Activated T-cell treated with anti-CD3 and anti-CD28 coated beads, Interleukin-2, amount 50 U/mL, for 72 hours (primary cell): ENCODE data around the gene KCNIP4. TPM values are rescaled to one million over a fixed set of nuclear protein-coding genes. Genes with fewer than 3 reads are reported as not detected.
A peak's percentile ranks its signal among the peaks of the same experiment; 100 is the strongest.
"Not testable (repeated sequence)": the region's sequence is repeated elsewhere in the genome, so short reads cannot be mapped to it uniquely, and the experiment has no call there.

Experiments
- ATAC-seq, 2 donors: fragments of 150-1000 bp; cut with Tn5 transposase; replicated peaks in 1 of 2; 2 replicates each; pipeline ENCODE4 v1.10.0; 2021; ENCODE audit warnings: moderate library complexity in 2 of 2, mild to moderate bottlenecking in 1 of 2
- DNase-seq, 2 donors: peaks; one replicate each; pipeline ENCODE4 v3.0.0; 2021 to 2022; ENCODE audit warnings: mixed read lengths in 1 of 2
- H3K27ac Mint-ChIP-seq: one replicate; pipeline ENCODE4 v1.8.0; 2022; ENCODE audit warnings: mild to moderate bottlenecking, moderate library complexity, mixed read lengths
- H3K27me3 Mint-ChIP-seq: one replicate; pipeline ENCODE4 v1.8.0; 2022; ENCODE audit warnings: low read depth, mixed read lengths
- H3K36me3 Mint-ChIP-seq, 2 donors: one replicate each; pipeline ENCODE4 v1.8.0; 2022; ENCODE audit warnings: mixed read lengths in 2 of 2, mild to moderate bottlenecking in 1 of 2; ENCODE audit not compliant: insufficient read depth in 2 of 2
- H3K4me1 Mint-ChIP-seq: one replicate; pipeline ENCODE4 v1.8.0; 2022; ENCODE audit warnings: low read depth, mixed read lengths
- H3K4me3 Mint-ChIP-seq, 2 donors: one replicate each; pipeline ENCODE4 v1.8.0; 2022; ENCODE audit warnings: mild to moderate bottlenecking in 2 of 2, mixed read lengths in 2 of 2, moderate library complexity in 2 of 2
- H3K9me3 Mint-ChIP-seq, 2 donors: one replicate each; pipeline ENCODE4 v1.8.0; 2022; ENCODE audit warnings: mixed read lengths in 2 of 2
- total RNA-seq, 2 donors: library from RNA; stranded (reverse); gene quantifications; one replicate each; pipeline ENCODE4 v1.2.3, GENCODE V29; 2022

The KCNIP4 gene
- not detected for total RNA-seq

- peaks cover 2 to 3% of the 10 kb centered on the region in 2 donors for H3K9me3 Mint-ChIP-seq
- H3K27me3 Mint-ChIP-seq: peaks cover 43% of the 10 kb centered on the region
- no peak within 1 kb of the TSS for H3K27ac Mint-ChIP-seq
- DNase-seq (peak in 1 of 2 donors; percentile 3), ATAC-seq (peak; percentile 44 to 45)
- H3K4me3 Mint-ChIP-seq: no peak within 1 kb of the TSS
- no peaks in the 10 kb centered on the region for H3K4me1 Mint-ChIP-seq
- H3K36me3 Mint-ChIP-seq: peaks cover 2 to 3% of the 10 kb centered on the region in 2 donors
Observed at GRCh38 chr4:21948347-21949072, at the start of gene KCNIP4. Gene KCNIP4 (minus strand): TSS chr4:21948772.

GRCh38 chr4:21996618-21997017 lies 48.0 kb upstream of the KCNIP4 start:
- not testable (repeated sequence) for DNase-seq, H3K27ac Mint-ChIP-seq, H3K27me3 Mint-ChIP-seq, H3K4me3 Mint-ChIP-seq, ATAC-seq, H3K36me3 Mint-ChIP-seq, H3K4me1 Mint-ChIP-seq
- H3K9me3 Mint-ChIP-seq: peaks cover 5 to 15% of the 10 kb centered on the region in 2 donors

GRCh38 chr4:21992330-21992729 lies 43.8 kb upstream of the KCNIP4 start:
- no peaks in the 10 kb centered on the region for H3K27me3 Mint-ChIP-seq
- no peaks in the 10 kb centered on the region for H3K4me1 Mint-ChIP-seq
- no peaks in the 10 kb centered on the region for H3K36me3 Mint-ChIP-seq
- ATAC-seq (no peak), DNase-seq (no peak)
- no peak overlapping the region for H3K27ac Mint-ChIP-seq
- H3K9me3 Mint-ChIP-seq: peaks cover 0 to 10% of the 10 kb centered on the region in 2 donors
- no peak overlapping the region for H3K4me3 Mint-ChIP-seq

- H3K9me3 Mint-ChIP-seq: peaks cover 0 to 10% of the 10 kb centered on the region in 2 donors
- DNase-seq (no peak), ATAC-seq (no peak)
- H3K4me3 Mint-ChIP-seq: no peak overlapping the region
- H3K4me1 Mint-ChIP-seq: no peaks in the 10 kb centered on the region
- H3K27me3 Mint-ChIP-seq: no peaks in the 10 kb centered on the region
- H3K27ac Mint-ChIP-seq: no peak overlapping the region
- H3K36me3 Mint-ChIP-seq: no peaks in the 10 kb centered on the region
Observed at GRCh38 chr4:21991562-21991961, 43.0 kb upstream of the KCNIP4 start.

GRCh38 chr4:21991050-21991449 lies 42.5 kb upstream of the KCNIP4 start:
- ATAC-seq: no peak
- Mint-ChIP-seq H3K4me1 (no peaks in the 10 kb centered on the region), H3K9me3 (peaks cover 0 to 10% of the 10 kb centered on the region in 2 donors), H3K27me3 (no peaks in the 10 kb centered on the region), H3K36me3 (no peaks in the 10 kb centered on the region), H3K27ac (no peak overlapping the region), H3K4me3 (no peak overlapping the region)
- no peak for DNase-seq

- H3K4me1 Mint-ChIP-seq: no peaks in the 10 kb centered on the region
- no peak for ATAC-seq
- no peak overlapping the region for H3K4me3 Mint-ChIP-seq
- no peak overlapping the region for H3K27ac Mint-ChIP-seq
- DNase-seq: no peak
- no peaks in the 10 kb centered on the region for H3K36me3 Mint-ChIP-seq
- H3K9me3 Mint-ChIP-seq: peaks cover 4 to 7% of the 10 kb centered on the region in 2 donors
- no peaks in the 10 kb centered on the region for H3K27me3 Mint-ChIP-seq
Observed at GRCh38 chr4:21989351-21989750, 40.8 kb upstream of the KCNIP4 start.

- Mint-ChIP-seq H3K27ac (no peak overlapping the region), H3K4me3 (no peak overlapping the region)
Observed at GRCh38 chr4:21986307-21986706, 37.7 kb upstream of the KCNIP4 start.

GRCh38 chr4:21982087-21982486 lies 33.5 kb upstream of the KCNIP4 start:
- H3K27ac Mint-ChIP-seq: no peak overlapping the region
- no peak for DNase-seq
- ATAC-seq: no peak
- no peaks in the 10 kb centered on the region for H3K36me3 Mint-ChIP-seq
- H3K27me3 Mint-ChIP-seq: no peaks in the 10 kb centered on the region
- no peak overlapping the region for H3K4me3 Mint-ChIP-seq
- no peaks in the 10 kb centered on the region for H3K4me1 Mint-ChIP-seq
- peaks cover 2 to 6% of the 10 kb centered on the region in 2 donors for H3K9me3 Mint-ChIP-seq

More at GRCh38 chr4:21986307-21986706, 37.7 kb upstream of the KCNIP4 start:
- no peaks in the 10 kb centered on the region for H3K4me1 Mint-ChIP-seq
- no peak for DNase-seq
- ATAC-seq: no peak
- peaks cover 4 to 8% of the 10 kb centered on the region in 2 donors for H3K9me3 Mint-ChIP-seq
- no peaks in the 10 kb centered on the region for H3K27me3 Mint-ChIP-seq
- H3K36me3 Mint-ChIP-seq: no peaks in the 10 kb centered on the region

GRCh38 chr4:21979196-21979595 lies 30.6 kb upstream of the KCNIP4 start:
- Mint-ChIP-seq H3K27me3 (no peaks in the 10 kb centered on the region), H3K4me1 (no peaks in the 10 kb centered on the region), H3K9me3 (peaks cover 2 to 8% of the 10 kb centered on the region in 2 donors), H3K4me3 (no peak overlapping the region), H3K27ac (no peak overlapping the region), H3K36me3 (peaks cover 0 to 1% of the 10 kb centered on the region in 2 donors)
- DNase-seq: no peak
- no peak for ATAC-seq

- Mint-ChIP-seq H3K4me1 (no peaks in the 10 kb centered on the region), H3K27ac (no peak overlapping the region), H3K4me3 (no peak overlapping the region), H3K36me3 (peaks cover 0 to 1% of the 10 kb centered on the region in 2 donors), H3K9me3 (peaks cover 2 to 6% of the 10 kb centered on the region in 2 donors), H3K27me3 (no peaks in the 10 kb centered on the region)
- no peak for DNase-seq
- ATAC-seq: no peak
Observed at GRCh38 chr4:21976166-21976565, 27.6 kb upstream of the KCNIP4 start.

GRCh38 chr4:21973850-21974249 lies 25.3 kb upstream of the KCNIP4 start:
- no peak for DNase-seq
- Mint-ChIP-seq H3K4me1 (no peaks in the 10 kb centered on the region), H3K27me3 (no peaks in the 10 kb centered on the region), H3K27ac (no peak overlapping the region), H3K36me3 (peaks cover 0 to 1% of the 10 kb centered on the region in 2 donors), H3K4me3 (no peak overlapping the region), H3K9me3 (peaks cover 3 to 9% of the 10 kb centered on the region in 2 donors)
- no peak for ATAC-seq

- no peaks in the 10 kb centered on the region for H3K4me1 Mint-ChIP-seq
- ATAC-seq (no peak), DNase-seq (no peak)
- H3K36me3 Mint-ChIP-seq: peaks cover 0 to 2% of the 10 kb centered on the region in 2 donors
- no peak overlapping the region for H3K27ac Mint-ChIP-seq
- H3K4me3 Mint-ChIP-seq: no peak overlapping the region
- no peaks in the 10 kb centered on the region for H3K27me3 Mint-ChIP-seq
- peaks cover 1 to 3% of the 10 kb centered on the region in 2 donors for H3K9me3 Mint-ChIP-seq
Observed at GRCh38 chr4:21964762-21965319, 16.3 kb upstream of the KCNIP4 start.

GRCh38 chr4:21962691-21963090 lies 14.1 kb upstream of the KCNIP4 start:
- Mint-ChIP-seq H3K4me1 (no peaks in the 10 kb centered on the region), H3K4me3 (no peak overlapping the region), H3K9me3 (peaks cover 3 to 7% of the 10 kb centered on the region in 2 donors), H3K27ac (no peak overlapping the region), H3K36me3 (peaks cover 0 to 2% of the 10 kb centered on the region in 2 donors), H3K27me3 (no peaks in the 10 kb centered on the region)
- DNase-seq (no peak), ATAC-seq (no peak)
